ENCODE measurements around the gene DNM3.

DNM3 gene

DNA sequence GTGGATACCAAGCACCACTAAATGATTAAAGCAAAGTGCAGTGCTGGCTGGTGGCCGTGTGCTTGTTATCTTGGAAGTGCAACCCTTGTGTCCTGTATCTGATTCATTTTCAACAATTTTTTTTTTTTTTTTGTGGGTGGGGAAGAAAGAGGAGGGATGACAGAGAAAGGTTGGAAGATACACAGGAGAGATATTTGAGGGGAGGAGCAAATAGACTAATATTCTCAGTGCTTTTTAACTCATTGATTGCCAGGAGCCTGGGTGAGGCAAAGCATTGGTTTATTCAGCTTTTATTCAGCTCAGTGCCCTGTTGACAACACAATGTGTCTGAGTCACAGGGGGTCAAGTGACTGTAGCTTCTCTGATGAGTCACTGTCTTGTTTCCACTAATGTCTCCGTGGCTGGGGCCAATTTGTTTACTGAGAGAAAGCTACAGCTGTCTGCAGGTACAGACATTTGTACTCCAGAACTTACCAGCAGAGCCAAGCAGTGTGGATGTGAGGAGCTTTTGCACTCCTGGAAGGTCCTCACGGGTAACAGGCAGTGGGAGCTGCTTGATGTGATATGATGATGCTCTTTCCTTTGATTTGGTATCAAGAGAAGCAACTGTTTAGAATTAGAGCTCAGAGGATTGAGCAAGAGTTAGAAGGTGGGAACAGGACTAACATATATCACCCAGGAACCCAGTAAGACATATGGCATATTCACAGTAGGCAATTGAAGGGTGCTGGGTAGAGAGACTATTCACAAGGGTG is 23.6 kb upstream of the DNM3 start:
- peak; percentile 92 for DNase-seq (ENCODE audit: low read depth)

- DNase-seq (ENCODE audit: low read depth), result no peak
Measured at GRCh38 chr1:171819946-171820345, 21.4 kb upstream of the DNM3 start.

DNA sequence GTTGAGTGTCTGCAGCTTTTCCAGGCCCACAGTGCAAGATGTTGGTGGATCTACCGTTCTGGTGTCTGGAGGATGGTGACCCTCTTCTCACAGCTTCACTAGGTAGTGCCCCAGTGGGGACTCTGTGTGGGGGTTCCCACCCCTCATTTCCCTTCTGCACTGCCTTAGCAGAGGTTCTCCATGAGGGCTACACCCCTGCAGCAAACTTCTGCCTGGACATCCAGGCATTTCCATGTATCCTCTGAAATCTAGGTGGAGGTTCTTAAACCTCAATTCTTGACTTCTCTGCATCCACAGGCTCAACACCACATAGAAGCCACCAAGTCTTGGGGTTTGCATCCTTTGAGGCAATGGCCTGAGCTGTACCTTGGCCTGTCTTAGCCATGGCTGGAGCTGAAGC is 14.3 kb upstream of the DNM3 start:
- no peak for DNase-seq (ENCODE audit: low read depth)

GRCh38 chr1:171828794-171829193 is 12.5 kb upstream of the DNM3 start:
- no peak for DNase-seq (ENCODE audit: low read depth)

DNA sequence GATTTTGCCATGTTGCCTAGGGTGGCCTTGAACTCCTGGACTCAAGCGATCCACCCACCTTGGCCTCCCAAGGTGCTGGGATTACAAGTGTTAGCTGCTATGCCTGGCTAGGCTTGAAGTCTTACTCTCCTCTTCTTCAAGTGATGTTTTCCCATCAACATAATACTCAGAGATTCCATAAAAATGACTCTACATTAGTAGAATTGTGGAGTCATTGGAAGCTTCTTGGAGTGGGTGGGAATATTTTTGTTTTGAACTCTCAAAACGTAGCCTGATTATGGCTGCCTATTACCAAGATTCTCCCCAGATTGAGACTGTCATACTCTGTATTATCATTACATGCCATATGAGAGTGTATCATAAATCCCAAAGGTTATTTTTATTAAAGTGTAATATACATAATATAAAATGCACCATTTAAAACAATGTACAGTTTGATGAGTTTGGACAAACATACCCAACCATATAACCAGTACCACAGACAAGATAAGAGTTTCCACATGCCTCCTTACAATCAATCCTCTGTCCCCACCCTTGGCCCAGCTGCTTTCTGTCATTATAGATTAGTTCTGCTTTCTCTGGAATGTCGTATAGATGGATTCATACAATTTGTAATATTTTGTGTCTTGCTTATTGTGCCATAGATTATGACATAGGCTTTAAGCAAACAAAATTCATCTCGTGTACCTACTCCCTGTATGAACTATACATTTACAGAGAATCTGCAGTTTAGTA is 8.0 kb upstream of the DNM3 start:
- no peak for DNase-seq (ENCODE audit: low read depth)

DNA sequence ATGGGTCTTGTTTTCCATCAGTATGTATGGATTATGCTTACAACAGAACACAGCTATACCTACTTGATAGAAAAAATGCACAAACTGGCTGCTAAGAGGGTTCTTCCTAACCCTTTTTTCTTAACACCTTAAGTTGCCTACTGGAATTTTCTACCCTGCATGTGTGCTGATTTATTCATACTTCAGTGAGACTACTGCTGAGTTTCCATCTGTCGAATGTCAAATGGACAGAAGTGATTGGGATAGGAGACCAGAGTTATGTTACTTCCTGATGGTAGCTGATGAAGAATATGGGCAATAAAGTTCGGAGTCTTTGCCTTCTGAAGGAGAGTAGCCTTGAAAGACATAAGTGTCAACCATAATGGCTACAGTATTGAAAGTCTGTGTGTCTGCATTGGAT is 6.5 kb upstream of the DNM3 start:
- no peak for DNase-seq (ENCODE audit: low read depth)

GRCh38 chr1:171835891-171836290 is 5.4 kb upstream of the DNM3 start:
- no peak for DNase-seq (ENCODE audit: low read depth)

DNA sequence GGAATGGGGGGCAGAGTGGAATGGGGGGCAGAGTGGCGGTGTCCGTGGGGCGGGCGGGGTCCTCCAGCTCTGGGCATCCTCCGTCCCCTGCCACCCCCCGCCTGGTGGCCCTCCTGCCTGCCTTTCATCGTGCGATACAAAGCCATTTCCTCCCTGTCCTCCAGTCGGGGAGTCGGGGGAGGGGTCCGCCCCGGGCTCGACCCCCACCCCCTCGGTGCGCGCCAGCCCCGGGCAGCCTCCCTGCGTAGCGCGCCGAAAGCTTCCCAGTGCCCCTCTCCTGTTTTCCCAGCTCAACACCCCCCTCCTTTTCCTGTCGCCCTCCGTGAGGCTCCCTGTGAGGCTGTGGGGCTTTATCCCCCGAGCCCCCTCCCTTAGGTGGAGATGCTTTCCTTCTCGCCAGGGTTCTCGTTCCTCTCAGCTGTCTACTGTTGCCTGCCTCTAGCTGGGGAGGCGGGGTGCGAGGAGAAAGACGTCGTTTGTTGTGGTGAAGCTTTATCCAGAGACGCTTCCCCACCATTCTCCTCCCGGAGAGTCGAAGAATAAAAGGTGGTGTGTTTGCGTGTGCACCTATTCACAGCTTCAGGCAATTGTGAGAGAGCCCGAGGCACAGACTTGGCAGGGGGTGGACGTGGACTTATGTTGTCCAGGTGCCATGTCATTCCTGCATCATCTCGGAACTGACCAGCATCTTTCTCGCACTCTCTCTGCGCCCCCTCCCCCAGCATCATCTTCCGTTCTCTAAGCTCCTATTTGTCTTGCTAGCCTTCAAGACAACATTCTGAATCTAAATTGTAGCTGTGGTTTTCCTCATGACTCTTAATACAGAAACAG is 848 bp downstream of the DNM3 start:
- DNase-seq (ENCODE audit: low read depth), result peak; percentile 3

DNA sequence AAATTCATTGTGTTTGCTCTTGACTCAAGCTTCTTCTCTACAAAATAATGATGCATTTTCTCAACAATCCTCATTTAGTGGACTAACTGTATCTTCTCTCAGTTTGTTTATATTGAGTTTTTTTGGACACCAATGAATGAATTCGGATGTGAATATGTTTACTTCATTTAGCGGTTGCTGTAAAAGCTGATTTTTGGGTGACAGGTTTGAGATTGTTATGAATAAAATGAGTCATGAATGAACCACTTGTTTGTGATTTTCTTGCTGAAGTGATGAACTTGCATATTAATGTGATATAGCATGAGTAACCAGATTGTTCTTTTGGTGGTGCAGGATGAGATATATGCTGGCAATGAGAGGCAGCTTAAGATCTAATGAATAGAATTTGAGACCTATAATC is 3.1 kb downstream of the DNM3 start:
- DNase-seq (ENCODE audit: low read depth), result no peak

- no peak for DNase-seq (ENCODE audit: low read depth)
Measured at GRCh38 chr1:171845998-171846397, 4.7 kb downstream of the DNM3 start.

GRCh38 chr1:171849245-171849898 is 8.1 kb downstream of the DNM3 start:
- DNase-seq (ENCODE audit: low read depth), result no peak

- no peak for DNase-seq (ENCODE audit: low read depth)
Measured at GRCh38 chr1:171850651-171851350, 9.5 kb downstream of the DNM3 start.

GRCh38 chr1:171852272-171852671 is 11.0 kb downstream of the DNM3 start:
- no peak for DNase-seq (ENCODE audit: low read depth)

DNA sequence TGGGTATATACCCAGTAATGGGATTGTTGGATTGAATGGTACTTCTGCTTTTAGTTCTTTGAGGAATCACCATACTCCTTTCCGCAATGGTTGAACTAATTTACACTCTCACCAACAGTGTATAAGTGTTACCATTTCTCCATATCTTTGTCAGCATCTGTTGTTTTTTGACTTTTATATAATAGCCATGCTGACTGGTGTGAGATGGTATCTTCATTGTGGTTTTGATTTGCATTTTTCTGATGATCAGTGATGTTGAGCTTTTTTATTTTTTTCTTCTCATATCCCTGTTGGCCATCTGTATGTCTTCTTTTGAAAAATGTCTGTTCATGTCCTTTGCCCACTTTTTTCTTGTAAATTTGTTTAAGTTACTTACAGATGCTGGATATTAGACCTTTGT is 14.1 kb downstream of the DNM3 start:
- DNase-seq (ENCODE audit: low read depth), result no peak

GRCh38 chr1:171858696-171859095 is 17.4 kb downstream of the DNM3 start:
- no peak for DNase-seq (ENCODE audit: low read depth)

- DNase-seq (ENCODE audit: low read depth), result no peak
Measured at GRCh38 chr1:171860696-171861095, 19.4 kb downstream of the DNM3 start.

GRCh38 chr1:171863531-171863930 is 22.2 kb downstream of the DNM3 start:
- no peak for DNase-seq (ENCODE audit: low read depth)

- DNase-seq (ENCODE audit: low read depth), result no peak
Measured at GRCh38 chr1:171864308-171864707, 23.0 kb downstream of the DNM3 start.

DNA sequence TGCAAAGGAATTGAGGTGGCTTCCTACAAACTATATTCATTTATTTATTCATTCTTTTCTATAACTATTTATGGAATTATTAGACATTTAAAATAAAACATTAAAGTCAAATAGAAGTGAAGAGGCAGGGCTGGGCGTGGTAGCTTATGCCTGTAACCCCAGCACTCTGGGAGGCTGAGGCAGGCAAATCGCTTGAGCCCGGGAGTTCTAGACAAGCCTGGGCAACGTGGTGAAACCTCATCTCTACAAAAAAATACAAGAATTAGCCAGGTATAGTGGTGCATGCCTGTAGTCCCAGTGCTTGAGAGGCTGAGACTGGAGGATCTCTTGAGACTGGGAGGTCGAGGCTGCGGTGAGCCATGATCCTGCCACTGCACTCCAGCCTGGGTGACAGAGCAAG is 23.8 kb downstream of the DNM3 start:
- no peak for DNase-seq (ENCODE audit: low read depth)

DNA sequence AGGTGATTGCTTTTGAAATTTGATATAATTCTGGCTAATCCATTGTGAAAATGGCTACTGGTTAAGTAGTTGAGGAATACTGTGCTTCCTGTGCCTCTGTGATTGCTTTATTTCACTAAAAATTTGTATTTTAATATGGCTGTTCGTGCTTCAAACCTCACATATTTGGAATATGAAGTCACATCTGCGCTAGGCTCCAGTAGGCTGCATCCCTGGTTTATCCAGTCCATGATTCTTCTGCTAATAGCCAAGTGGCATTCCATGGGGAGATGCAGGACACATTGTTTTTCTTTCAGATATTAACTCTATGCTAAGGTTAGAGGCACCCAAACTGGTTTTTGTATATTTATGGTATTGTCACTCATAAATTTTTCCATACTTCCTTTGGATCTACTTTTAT is 25.9 kb downstream of the DNM3 start:
- no peak for DNase-seq (ENCODE audit: low read depth)

DNA sequence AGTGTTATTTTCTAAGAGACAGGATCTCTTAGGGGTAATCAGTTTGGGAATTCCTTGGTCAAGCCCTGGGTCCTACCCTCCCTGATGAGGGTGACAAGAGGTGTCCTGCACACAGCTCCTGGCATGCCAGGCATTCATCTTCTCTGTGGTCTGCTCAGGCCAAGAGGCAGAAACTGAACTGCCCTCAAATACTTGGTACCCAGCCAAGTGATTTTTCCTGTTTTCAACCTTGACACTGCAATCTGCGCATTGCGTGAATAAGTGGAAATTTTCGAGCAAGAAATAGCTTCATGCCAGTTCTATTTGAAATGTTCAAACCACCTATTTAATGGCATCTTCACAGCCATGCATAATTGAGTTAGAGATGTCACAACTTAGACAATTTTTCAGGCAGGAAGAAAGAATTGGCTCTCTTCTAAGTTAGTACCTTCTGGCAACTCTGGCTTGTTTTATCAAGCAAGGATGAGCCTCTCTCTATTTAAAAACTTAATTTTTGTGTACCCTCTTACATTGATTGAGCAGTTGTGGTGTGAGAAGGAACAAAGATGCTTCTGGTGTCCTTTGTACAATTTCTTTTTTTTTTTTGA is 27.0 kb downstream of the DNM3 start:
- DNase-seq (ENCODE audit: low read depth), result no peak
